ENCODE data around the gene KMT5B. TPM values are rescaled to one million over a fixed set of nuclear protein-coding genes. Genes with fewer than 3 reads are reported as not detected.

Gene KMT5B
- total RNA-seq, 4 donors from 2014 or later = 57.4 to 84.2 (median 67.4) TPM

GRCh38 chr11:68214173-68215086, 1.3 kb upstream of the KMT5B start:
- H3K9me3 ChIP-seq = no peaks in the 10 kb centered on the region
- TF ChIP-seq POLR2A (IDR thresholded peaks at IDR 0.05) (no peak), CTCF (IDR thresholded peaks at IDR 0.05) (no peak)
- WGBS, 2 donors = 63 to 80% methylated on average over 13 to 16 of the region's 58 CpGs
- intact Hi-C loops (cut with DNase I) = loop anchor here (10.0 kb wide), 1 partner anchor 210 kb away; the partner anchor contains the start of gene UNC93B1
- H3K4me1 ChIP-seq = peaks cover 26 to 27% of the 10 kb centered on the region in 2 donors
- no peaks in the 10 kb centered on the region for H3K27me3 ChIP-seq
- H3K4me3 ChIP-seq (replicated peaks in 1 of 3) = peak overlapping the region; percentile 58 to 87 (median 74)
- H3K36me3 ChIP-seq = no peaks in the 10 kb centered on the region
- H3K27ac ChIP-seq = peak overlapping the region; percentile 96 to 98 (median 97)
- DNase-seq = peak in 1 of 2 donors; percentile 21

- H3K4me1 ChIP-seq = peaks cover 31 to 32% of the 10 kb centered on the region in 2 donors
- H3K9me3 ChIP-seq = no peaks in the 10 kb centered on the region
- intact Hi-C loops (cut with DNase I) = loop anchor here (10.0 kb wide), 1 partner anchor 209 kb away; the partner anchor contains the start of gene UNC93B1
- peak; percentile 87 to 91 for DNase-seq
- TF ChIP-seq CTCF (IDR thresholded peaks at IDR 0.05) (peak in 1 of 6 experiments; percentile 26), POLR2A (IDR thresholded peaks at IDR 0.05) (peak; percentile 87 to 89)
- H3K27me3 ChIP-seq = no peaks in the 10 kb centered on the region
- WGBS, 2 donors = 0% methylated on average over 30 of the region's 90 CpGs; no CpG with 5 or more reads in 1 of the 2 donors
- H3K36me3 ChIP-seq = no peaks in the 10 kb centered on the region
- peak overlapping the region; percentile 96 to 98 (median 97) for H3K27ac ChIP-seq
- peak overlapping the region; percentile 58 to 87 (median 74) for H3K4me3 ChIP-seq (replicated peaks in 1 of 3)
Observed at GRCh38 chr11:68213555-68214172, 568 bp upstream of the KMT5B start.

GRCh38 chr11:68212421-68213134, 518 bp downstream of the KMT5B start:
- peak; percentile 67 to 70 for DNase-seq
- Histone ChIP-seq H3K4me3 (replicated peaks in 1 of 3) (peak overlapping the region; percentile 43 to 97 (median 74)), H3K9me3 (no peaks in the 10 kb centered on the region), H3K36me3 (no peaks in the 10 kb centered on the region), H3K4me1 (peaks cover 34 to 37% of the 10 kb centered on the region in 2 donors), H3K27ac (peak overlapping the region; percentile 96 to 98 (median 97)), H3K27me3 (no peaks in the 10 kb centered on the region)
- intact Hi-C loops (cut with DNase I) = loop anchor here (10.0 kb wide), 1 partner anchor 208 kb away; the partner anchor contains the start of gene UNC93B1
- TF ChIP-seq POLR2A (IDR thresholded peaks at IDR 0.05) (peak in 1 of 2 donors; percentile 46), CTCF (IDR thresholded peaks at IDR 0.05) (peak in 3 of 6 experiments; percentile 34 to 52 (median 51))
- 0 to 1% methylated on average over 33 to 48 of the region's 80 CpGs for WGBS, 2 donors

- Histone ChIP-seq H3K27ac (peak overlapping the region; percentile 38 to 89 (median 84)), H3K9me3 (no peaks in the 10 kb centered on the region), H3K27me3 (no peaks in the 10 kb centered on the region), H3K4me3 (replicated peaks in 1 of 3) (peak overlapping the region in 2 of 3 donors; percentile 73 to 97), H3K36me3 (no peaks in the 10 kb centered on the region), H3K4me1 (peaks cover 34 to 41% of the 10 kb centered on the region in 2 donors)
- peak; percentile 62 to 67 for DNase-seq
- 16 to 22% methylated on average over 14 of the region's 14 CpGs for WGBS, 2 donors
- peak in 1 of 2 donors; percentile 16 for TF ChIP-seq POLR2A (IDR thresholded peaks at IDR 0.05)
- no peak for TF ChIP-seq CTCF (IDR thresholded peaks at IDR 0.05)
- intact Hi-C loops (cut with DNase I) = loop anchor here (10.0 kb wide), 1 partner anchor 207 kb away; the partner anchor contains the start of gene UNC93B1
Observed at GRCh38 chr11:68211546-68211945, 1.6 kb downstream of the KMT5B start.

All from thyroid gland (tissue), 4 donors.